KMS-11 (cell line): ENCODE results near the gene TAS2R43.

Experiments
- H2AFZ ChIP-seq: fragments of 200-600 bp; sonication (generic); 2 replicates; pipeline ENCODE4 v1.6.1; 2016; ENCODE audit warnings: antibody characterized with exemption, mixed run types, low read depth
- H3K27ac ChIP-seq: fragments of 200-600 bp; sonication (generic); 2 replicates; pipeline ENCODE4 v1.6.1; 2016; ENCODE audit warnings: mild to moderate bottlenecking, mixed run types
- H3K27me3 ChIP-seq: fragments of 200-600 bp; sonication (generic); 2 replicates; pipeline ENCODE4 v1.6.1; 2017; ENCODE audit warnings: mild to moderate bottlenecking, low read depth, mixed run types, moderate library complexity; ENCODE audit not compliant: insufficient read depth
- H3K36me3 ChIP-seq: fragments of 200-600 bp; sonication (generic); 2 replicates; pipeline ENCODE4 v1.6.1; 2017; ENCODE audit warnings: mild to moderate bottlenecking, mixed run types; ENCODE audit not compliant: insufficient read depth
- H3K4me1 ChIP-seq: fragments of 200-600 bp; sonication (generic); 2 replicates; pipeline ENCODE4 v1.6.1; 2016; ENCODE audit warnings: mild to moderate bottlenecking, low read depth, mixed run types; ENCODE audit not compliant: poor library complexity, severe bottlenecking
- H3K4me2 ChIP-seq: fragments of 200-600 bp; sonication (generic); 2 replicates; pipeline ENCODE4 v1.7.0; 2016; ENCODE audit warnings: mild to moderate bottlenecking, mixed run types
- H3K4me3 ChIP-seq: fragments of 200-600 bp; sonication (generic); IDR thresholded peaks from 2 replicates; pipeline ENCODE4 v1.6.1; 2017; ENCODE audit warnings: low read depth, low read length, mixed read lengths; ENCODE audit not compliant: insufficient read depth
- H3K79me2 ChIP-seq: fragments of 200-600 bp; sonication (generic); 2 replicates; pipeline ENCODE4 v1.6.1; 2016; ENCODE audit warnings: low read depth, mixed run types; ENCODE audit not compliant: insufficient read depth
- H3K9ac ChIP-seq: fragments of 200-600 bp; sonication (generic); 2 replicates; pipeline ENCODE4 v1.6.1; 2016; ENCODE audit warnings: mild to moderate bottlenecking, mixed run types
- H4K20me1 ChIP-seq: fragments of 200-600 bp; sonication (generic); 2 replicates; pipeline ENCODE4 v1.6.1; 2016; ENCODE audit warnings: mild to moderate bottlenecking, mixed run types; ENCODE audit not compliant: insufficient read depth
- CTCF ChIP-seq: fragments of 200-600 bp; sonication (generic); conservative IDR thresholded peaks from 2 replicates; pipeline ENCODE4 v1.6.1; 2017; ENCODE audit warnings: low read depth, mild to moderate bottlenecking, antibody characterized with exemption, low read length, moderate library complexity, mixed read lengths

TAS2R43 gene

GRCh38 chr12:11089246-11089645, 2.9 kb downstream of the TAS2R43 start:
- Histone ChIP-seq H3K9ac (no peak overlapping the region), H3K4me2 (no peak overlapping the region), H3K4me3 (no peak overlapping the region), H3K79me2 (no peaks in the 10 kb centered on the region), H2AFZ (no peak overlapping the region), H3K27me3 (no peaks in the 10 kb centered on the region), H3K27ac (no peak overlapping the region), H4K20me1 (no peaks in the 10 kb centered on the region), H3K4me1 (no peaks in the 10 kb centered on the region), H3K36me3 (no peaks in the 10 kb centered on the region)
- no peak for TF ChIP-seq CTCF

GRCh38 chr12:11085419-11085818, 6.7 kb downstream of the TAS2R43 start:
- Histone ChIP-seq H3K79me2 (no peaks in the 10 kb centered on the region), H3K27ac (no peak overlapping the region), H3K4me2 (no peak overlapping the region), H4K20me1 (no peaks in the 10 kb centered on the region), H2AFZ (no peak overlapping the region), H3K36me3 (no peaks in the 10 kb centered on the region), H3K4me1 (no peaks in the 10 kb centered on the region), H3K9ac (no peak overlapping the region), H3K4me3 (no peak overlapping the region), H3K27me3 (no peaks in the 10 kb centered on the region)
- no peak for TF ChIP-seq CTCF

- Histone ChIP-seq H2AFZ (no peak overlapping the region), H3K4me3 (no peak overlapping the region), H3K4me2 (no peak overlapping the region), H3K79me2 (no peaks in the 10 kb centered on the region), H4K20me1 (no peaks in the 10 kb centered on the region), H3K27ac (no peak overlapping the region), H3K36me3 (no peaks in the 10 kb centered on the region), H3K27me3 (peaks cover 15% of the 10 kb centered on the region; the same call in 1 of the 2 replicates), H3K4me1 (no peaks in the 10 kb centered on the region), H3K9ac (no peak overlapping the region)
- TF ChIP-seq CTCF = no peak
Observed at GRCh38 chr12:11081987-11082386, 10.1 kb downstream of the TAS2R43 start.

- Histone ChIP-seq H2AFZ (no peak overlapping the region), H3K4me2 (no peak overlapping the region), H3K4me3 (no peak overlapping the region), H3K9ac (no peak overlapping the region), H3K27me3 (peaks cover 17% of the 10 kb centered on the region; the same call in 1 of the 2 replicates), H3K4me1 (peaks cover 21% of the 10 kb centered on the region), H3K79me2 (no peaks in the 10 kb centered on the region), H4K20me1 (peaks cover 3% of the 10 kb centered on the region; the same call in 1 of the 2 replicates), H3K27ac (no peak overlapping the region), H3K36me3 (no peaks in the 10 kb centered on the region)
- TF ChIP-seq CTCF = no peak
Observed at GRCh38 chr12:11078246-11078645, 13.9 kb downstream of the TAS2R43 start.
